ENCODE results near the gene QDPR.
A peak's percentile ranks its signal among the peaks of the same experiment; 100 is the strongest.

The QDPR gene

DNA sequence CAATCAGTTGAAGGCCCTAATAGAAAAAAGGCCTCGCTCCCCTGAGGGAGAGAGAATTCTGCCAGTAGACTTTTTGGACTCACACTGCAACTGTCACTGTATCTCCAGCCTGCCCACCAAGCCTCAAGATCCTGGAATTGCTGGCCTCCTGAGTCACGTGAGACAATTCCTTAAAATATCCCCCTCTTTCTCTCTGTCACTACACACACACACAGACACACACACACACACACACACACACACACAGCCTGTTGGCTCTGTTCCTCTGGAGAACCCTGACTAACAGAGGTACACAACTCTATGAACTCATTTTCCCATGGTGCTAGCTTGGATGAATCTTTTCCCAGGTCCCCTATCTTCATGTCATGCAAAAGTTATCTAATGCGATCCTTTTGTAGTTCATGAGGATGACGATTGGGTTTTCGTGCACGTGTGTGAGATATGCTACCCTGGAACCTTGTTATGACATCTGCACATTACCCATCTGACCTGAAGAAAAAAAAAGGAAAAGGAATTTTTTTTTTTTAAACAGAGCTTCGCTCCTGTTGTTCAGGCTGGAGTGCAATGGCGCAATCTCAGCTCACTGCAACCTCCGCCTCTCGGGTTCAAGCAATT, 16.8 kb upstream of the QDPR start:
- DNase-seq (ENCODE audit: low read depth in 1 of 2, low spot score in 1 of 2), result no peak

DNA sequence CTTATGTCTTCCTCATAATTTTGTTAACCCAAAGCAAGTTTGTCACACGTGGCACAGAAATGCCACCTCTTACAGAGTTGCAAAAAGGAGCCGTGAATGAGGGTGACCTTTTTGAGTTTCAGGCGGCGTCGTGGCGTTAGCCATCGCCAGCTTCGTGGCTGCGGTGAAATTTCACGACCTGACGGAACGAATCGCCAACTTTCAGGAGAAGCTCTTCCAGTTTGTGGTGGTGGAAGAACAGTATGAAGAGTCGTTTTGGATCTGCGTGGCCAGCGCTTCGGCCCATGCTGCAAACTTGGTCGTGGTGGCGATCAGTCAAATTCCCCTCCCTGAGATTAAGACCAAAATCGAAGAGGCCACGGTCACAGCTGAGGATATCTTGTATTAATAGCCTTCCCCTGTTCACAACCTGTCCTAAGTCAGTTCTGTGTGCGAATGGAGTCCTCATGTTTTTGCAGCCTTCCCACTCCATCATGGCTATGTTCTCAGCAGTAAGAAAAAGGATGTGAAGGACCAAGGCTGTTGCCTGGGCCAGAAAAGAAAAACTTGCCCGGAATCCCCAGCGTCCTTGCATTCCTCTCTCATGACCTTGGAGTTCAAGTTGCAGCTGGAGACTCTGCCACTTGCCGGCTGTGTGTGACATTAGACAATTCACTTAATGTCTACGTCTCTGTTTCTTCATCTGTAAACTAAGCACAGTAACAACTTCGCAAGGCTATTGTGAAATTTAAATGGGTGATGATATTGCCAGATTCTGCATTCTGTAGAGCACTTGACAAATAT, 15.0 kb upstream of the QDPR start:
- DNase-seq (ENCODE audit: low read depth in 1 of 2, low spot score in 1 of 2), result no peak

DNA sequence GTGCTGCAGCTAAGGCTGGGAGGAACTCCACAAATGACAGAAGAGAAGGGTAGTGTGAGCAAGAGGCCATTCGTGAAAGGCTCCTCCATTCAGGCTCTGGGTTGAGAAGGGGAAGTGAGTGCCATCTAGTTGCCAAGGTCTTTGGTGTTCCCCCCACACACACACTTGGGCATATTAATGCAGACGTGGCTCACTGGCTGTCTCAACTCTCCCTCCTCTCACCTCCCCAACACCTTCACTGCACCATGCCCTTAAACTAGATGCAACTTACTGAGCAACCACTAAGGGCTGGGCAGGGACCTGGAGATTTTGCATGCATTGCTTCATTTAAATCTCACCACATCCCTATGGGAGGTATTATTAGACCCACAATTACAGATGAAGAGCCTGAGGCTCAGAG, 11.8 kb upstream of the QDPR start:
- DNase-seq (ENCODE audit: low read depth in 1 of 2, low spot score in 1 of 2), result no peak

DNA sequence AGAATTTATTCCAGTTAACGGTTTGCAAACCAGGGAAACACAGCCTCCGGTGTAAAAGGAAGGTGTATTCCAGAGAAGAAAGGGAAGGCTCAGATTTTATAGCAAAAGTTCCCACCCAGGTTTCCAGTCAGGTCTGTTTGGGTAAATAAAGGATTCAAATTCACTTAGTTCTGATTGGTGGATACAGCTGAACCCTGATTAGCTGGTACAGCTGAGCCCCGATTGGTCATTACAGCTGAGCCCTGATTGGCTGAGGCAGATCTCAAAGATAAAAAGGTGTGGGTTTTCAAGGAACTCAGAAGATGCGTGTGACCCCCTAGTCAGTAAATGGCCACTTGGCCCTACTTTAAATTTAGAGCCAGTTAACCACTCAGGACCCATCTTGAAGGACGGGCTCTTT, 9.7 kb upstream of the QDPR start:
- DNase-seq (ENCODE audit: low read depth in 1 of 2, low spot score in 1 of 2), result no peak

DNA sequence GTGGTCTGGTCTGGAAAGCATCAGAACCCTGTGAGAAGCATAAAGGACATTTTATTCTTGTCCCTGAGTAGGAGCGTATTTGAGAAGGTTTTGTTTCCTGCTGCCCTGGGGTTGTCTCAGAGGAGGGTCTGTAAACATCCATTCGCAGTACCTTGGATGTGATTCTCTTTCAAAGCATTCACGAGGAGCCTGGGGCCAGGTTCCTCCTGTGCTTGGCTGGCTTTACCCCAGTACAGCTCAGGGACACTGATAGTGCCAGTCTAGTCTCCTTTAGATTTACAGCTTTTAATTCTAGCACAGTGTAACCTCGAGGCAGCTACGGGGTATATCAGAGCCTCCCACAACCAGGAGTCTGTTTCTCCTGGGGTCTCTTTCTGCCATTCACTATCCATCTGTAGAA, 5.8 kb upstream of the QDPR start:
- DNase-seq (ENCODE audit: low read depth in 1 of 2, low spot score in 1 of 2), result no peak

DNA sequence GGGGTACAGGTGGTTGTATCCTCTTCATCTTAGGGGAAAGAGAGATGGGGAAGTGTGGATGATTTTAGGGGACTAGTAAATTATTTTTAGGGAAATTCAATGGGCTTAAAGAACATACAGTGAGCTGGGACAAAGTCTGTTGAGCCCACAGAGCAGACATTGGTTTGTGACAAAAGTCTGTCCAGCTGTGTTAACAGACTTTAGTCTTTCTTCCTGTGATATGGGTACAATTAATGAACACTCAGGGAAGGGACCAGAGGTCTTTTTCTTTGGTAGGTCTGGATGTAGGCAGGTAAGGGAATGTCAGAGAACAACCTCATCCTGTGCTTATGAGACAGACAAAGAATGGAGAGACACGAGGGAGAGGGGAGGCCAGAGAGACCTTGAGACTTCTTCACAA, 5.1 kb upstream of the QDPR start:
- DNase-seq (ENCODE audit: low read depth in 1 of 2, low spot score in 1 of 2), result no peak

DNA sequence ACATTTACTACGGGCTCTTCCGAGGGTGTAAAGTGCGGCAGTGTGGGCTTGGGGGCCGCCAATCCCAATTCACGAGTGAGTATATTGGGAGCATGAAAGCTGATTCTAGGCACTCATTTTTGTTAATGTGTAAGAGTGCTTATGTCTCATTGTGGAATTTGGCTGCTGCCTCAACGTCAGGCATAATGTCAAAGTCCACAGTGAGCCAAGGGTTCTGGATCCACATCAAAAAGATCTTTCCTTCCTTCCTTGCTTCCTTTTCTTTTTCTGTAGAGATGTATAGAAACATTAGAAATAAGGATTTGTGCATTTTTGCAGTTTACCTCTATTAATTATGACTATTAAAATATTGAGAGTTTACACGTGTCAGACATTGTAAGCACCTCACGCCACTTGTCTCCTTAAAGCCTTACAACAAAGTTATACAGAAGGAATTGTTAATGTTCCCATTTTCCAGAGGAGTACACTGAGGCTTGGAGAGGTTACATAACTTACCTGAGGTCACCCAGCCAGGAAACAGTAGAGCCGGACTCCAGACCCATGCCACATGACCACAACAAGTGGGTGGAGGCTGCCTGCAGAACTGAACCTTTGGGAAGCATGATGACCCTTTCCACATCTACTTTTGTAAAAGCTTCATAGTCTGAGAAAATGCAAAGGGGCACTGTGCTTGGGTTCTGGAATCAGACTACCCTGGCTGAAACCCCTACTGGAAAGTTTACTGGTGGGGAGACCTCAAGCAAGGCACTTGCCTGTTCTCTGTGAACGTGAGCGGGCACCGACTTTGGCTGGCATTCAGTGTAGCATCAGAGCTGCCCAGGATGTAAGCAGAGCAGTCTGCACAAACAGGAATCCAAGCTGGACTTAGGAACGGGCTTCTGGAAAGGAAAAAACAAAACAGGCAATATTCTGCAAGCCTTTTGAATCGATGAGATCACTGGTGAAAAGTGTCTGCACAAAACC, 3.8 kb upstream of the QDPR start:
- no peak for DNase-seq (ENCODE audit: low read depth in 1 of 2, low spot score in 1 of 2)

DNA sequence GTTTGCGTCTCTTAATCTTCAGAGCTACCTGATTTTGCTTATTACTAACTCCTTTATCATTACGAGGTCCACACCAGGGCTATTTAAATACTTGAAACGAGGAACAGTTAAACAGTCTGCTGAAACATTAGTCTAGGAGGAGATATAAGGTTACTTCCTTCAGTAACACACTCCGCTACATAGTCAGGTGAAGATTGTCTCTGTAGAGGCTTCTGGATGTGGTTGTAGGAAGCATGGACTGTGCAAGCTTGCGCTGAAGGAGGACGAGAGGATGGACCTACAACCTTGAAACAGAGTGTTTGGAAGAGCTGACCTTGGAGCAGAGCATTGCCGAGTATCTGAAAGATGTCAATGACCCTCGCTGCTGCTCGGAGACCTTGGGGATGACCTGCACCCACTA, 3.0 kb upstream of the QDPR start, which contains the start of gene CLRN2:
Gene CLRN2 (plus strand): TSS at position 301 of the 400 bp plus-strand sequence. CDS start 102 bp downstream, outside the sequence.
- DNase-seq (ENCODE audit: low read depth in 1 of 2, low spot score in 1 of 2), result no peak

DNA sequence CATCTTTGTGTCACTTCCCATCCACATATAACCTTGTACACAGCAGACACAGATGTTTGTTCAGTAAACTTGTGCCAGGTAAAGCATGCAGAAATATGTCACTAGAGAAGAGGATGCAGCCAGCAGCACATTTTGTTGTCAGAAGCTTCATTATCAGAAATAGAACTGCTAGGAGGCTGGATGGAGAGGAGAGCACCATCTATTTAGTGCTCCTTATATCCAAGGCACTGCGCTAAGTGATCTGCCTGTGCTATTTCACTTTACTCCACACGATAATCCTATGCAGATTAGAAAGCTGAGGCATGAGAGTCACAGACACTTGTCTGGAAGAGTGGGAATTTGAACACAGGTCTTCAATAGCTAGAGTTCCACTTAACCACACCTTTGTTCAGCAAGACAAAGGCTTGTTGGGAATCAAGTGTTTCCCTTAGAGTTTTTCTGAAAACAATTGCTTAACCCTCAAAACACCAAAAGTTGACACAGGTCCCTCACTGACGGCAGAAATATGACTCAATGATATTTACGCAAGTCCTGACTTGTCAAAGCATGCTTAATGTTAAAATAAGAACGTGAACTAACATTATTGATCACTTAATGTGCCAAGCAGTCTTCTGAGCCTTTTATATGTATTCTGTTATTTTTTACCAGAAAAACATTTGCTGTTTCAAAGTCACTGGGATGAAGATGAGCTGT, 1.2 kb upstream of the QDPR start:
- DNase-seq (ENCODE audit: low read depth in 1 of 2, low spot score in 1 of 2), result no peak

DNA sequence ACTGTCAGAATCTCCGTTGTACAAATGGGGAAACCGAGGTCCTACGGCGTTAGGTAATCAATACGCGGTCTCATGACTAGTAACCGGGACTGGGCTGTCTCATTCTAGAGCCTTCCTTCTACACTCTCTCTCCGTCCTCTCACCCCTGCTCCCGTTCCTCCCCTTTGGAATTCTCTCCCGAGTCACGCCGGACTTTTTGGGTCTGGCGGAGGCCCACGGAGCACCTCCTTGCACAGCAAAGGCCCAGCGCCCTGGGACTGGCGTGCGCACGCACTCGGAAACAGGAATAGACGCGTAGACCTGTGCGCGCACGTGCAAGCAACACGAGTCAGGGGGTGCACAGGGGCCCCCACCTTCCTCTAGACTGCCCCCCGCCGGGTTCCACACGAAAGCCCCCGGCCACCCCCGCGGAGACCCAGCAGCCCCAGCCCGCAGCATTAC, 361 bp downstream of the QDPR start:
- peak in 1 of 2 donors; percentile 14 for DNase-seq (ENCODE audit: low read depth in 1 of 2, low spot score in 1 of 2)

DNA sequence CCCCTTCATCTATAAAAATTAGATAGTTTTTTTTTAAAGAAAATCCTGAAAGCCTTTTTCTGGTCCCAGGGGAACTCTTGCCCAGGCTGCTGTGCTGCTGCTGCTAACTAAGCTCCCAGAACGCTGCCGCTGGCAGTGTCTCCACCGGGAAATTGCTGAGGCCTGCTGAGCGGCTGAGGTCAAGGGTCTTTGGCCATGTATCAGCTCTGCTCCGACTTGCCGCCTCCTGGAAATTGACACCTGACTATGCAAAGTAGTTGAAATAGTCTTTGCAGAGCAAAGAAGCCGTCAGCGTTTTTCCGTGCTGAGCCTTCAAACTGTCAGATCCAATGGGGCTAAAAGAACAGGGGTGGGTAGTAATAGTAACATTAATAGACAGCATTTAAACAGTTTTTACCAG, 839 bp downstream of the QDPR start:
- DNase-seq (ENCODE audit: low read depth in 1 of 2, low spot score in 1 of 2), result no peak

DNA sequence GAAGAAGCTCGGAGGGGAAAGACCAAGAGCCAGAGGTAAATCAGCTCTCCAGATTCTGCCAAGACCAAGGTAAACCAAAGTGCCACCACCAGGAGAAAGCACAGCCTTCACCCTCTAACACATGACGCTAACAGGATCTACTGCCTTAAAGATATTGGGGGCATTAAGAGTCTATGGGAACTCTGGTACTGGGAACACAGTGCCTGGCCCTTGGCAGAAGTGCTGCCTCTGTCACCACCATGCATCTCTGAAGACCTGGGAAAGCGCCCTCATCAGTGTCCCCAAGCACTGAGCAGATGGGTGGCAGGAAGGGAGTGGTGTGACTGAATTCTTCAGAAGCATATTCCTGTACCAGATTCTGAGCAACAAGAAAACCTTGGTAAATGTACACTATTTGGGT, 1.3 kb downstream of the QDPR start:
- no peak for DNase-seq (ENCODE audit: low read depth in 1 of 2, low spot score in 1 of 2)

DNA sequence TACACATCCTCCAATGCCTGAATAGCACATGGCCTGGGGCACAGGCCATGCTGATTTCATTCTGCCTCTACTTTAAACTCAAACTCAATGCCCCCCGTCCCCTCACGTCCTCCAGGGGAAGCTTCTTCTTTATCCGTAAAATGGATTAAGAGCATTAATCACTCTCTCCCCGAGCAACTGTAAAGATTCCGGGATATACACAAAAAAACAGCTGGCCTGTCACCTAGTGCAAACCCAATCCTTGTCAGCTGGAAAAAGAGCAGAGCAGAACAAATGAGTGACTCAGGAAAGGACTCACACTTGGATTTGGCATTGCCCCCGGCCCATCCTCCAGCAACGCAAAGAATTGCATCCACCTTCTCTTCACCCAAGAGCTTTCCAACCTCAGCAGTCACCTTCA, 7.8 kb downstream of the QDPR start:
- no peak for DNase-seq (ENCODE audit: low read depth in 1 of 2, low spot score in 1 of 2)

DNA sequence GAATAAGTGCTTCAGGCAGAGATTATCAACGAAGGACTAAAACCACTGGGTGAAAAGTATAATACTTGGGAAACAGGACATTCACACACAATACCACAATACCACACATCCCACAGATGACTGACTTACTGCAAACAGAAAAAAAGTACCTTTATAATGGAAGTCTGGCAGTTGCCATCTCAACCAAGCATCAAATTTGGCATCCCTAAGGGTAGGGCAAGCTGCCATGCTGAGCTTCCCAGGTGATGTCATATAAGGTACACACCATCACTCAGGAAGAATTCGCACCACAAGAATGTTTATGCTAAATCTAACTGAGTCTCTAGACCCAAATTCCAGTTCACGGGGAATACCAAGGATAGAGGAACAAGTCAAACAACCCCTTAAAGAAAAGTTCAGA, 9.1 kb downstream of the QDPR start:
- no peak for DNase-seq (ENCODE audit: low read depth in 1 of 2, low spot score in 1 of 2)

DNA sequence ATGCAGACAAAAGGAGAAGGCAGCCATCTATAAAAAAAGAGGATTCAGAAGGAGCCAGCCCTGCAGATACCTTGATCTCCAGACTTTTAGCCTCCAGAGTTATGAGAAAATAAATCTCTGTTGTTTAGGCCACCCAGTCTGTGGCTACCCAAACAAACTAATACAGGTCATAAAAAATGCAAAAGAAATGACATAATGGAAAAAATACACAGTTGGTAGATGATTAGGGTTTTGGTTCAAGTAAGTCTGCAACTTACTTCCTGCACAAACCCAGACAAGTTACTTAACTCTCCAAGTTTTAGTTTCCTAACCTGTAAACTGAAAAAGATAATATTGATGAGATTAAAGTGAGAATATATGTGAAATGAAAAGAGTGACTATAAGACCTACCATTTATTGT, 11.3 kb downstream of the QDPR start:
- no peak for DNase-seq (ENCODE audit: low read depth in 1 of 2, low spot score in 1 of 2)

DNA sequence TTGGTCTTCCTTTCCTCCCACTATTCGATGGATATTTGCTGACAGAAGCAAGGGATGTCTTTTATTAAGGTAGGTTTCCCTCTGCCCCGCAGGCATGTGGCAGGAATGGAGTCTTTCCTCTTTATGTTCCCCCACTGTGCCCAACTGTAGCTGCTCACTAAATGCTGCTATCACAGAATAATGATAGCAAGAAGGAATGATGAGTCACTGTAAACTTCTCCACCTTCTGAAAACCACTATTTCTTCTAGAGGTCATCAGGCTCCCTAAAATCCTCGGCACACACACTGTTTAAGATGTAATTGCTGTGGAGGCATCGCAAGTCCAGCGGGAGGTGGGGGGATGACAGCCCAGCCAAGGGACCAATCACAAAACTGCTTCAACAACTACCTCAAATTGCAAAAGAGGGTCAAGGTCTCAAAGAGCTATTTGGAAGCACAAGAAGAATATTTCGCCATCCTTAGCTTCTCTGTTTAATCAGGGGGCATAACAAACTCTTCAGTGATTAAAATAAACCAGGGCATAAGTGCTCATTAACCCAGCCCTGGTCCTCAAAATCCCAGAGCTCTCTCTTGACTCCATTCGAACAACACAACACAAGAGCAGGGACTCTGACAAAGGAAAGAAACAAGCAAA, 13.9 kb downstream of the QDPR start:
- DNase-seq (ENCODE audit: low read depth in 1 of 2, low spot score in 1 of 2), result no peak

DNA sequence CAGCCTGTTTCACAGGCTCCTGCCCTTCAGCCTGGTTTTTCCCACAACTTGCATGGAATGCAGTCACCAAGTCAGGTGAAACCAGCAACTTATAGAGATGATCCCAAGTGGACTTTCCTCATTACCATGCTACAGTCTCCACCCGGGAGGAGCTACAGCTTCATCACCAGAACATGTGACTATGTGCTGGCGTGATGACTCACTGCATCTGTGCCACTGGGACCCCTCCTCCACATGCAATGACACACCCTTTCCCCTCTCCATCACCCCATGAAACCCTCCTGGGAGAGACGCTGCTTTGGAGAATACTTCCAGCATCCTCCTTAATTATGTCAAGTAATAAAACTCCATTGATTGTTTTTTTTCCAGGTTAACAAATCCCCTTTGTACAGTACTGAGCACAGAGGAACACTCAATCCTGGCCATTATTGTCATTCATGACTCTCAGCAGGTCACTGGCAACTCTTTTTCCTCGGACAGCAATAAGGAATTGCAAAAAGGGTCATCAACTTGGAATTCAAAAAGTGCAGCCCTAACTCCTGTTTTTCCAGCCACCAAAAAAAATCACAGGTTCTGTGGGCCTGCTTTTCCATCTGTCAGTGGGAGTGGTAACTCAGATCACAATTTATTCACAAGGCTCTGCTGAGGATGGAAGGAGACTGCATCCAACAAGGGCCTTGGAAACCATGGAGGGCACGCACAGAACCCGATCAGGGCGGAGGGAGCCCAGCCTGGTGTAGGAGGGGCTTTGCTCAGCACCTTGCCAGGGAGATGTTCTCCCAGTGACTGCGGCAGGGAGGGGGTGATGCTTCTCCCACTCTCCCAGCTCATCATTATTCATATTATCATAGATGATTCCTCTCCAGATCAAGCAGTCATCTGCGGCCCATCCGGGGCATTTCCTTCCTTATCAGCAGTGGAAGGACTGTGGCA, 17.4 kb downstream of the QDPR start:
- DNase-seq (ENCODE audit: low read depth in 1 of 2, low spot score in 1 of 2), result no peak

DNA sequence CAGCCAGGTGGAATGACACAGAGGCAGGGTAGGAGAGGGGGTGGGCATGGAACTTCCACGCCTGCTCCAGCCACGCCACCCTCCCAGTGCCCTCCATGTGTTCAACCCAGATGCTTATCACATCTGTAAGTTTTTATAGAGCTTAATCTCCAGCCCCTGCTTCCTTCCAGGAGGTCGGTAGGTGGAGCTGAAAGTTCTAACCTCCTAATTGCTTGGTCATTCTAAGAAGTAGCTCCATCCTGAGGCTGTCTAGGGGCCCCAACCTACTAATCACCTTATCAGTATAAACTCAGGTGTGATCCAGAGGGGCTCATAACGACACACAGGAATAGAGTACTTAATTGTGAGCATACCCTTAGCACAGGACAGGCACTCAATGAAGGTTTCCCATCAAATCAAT, 18.3 kb downstream of the QDPR start:
- no peak for DNase-seq (ENCODE audit: low read depth in 1 of 2, low spot score in 1 of 2)

DNA sequence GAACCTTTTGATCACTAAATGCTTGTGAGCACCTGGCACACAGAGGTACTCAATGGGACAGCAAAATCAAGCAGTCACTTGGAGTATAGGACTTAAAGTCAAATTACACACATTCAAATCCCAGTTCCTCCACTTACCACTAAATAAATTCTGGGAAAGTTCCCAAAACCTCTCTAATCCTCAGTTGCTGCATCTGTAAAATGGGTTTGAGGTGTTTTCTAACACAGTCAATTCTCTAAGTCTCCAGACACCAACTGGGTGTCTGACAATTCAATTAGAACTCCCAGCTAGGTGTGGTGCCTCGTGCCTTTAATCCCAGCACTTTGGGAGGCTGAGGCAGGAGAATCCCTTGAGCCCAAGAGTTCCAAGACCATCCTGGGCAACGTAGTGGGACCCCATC, 19.0 kb downstream of the QDPR start:
- no peak for DNase-seq (ENCODE audit: low read depth in 1 of 2, low spot score in 1 of 2)

All from activated T-helper 1 cell treated with anti-CD3 and anti-CD28 coated beads, Interleukin-2, amount 50 U/mL, for 16 hours (primary cell).